GM23338 (cell line): Measurements from ENCODE around the gene JMJD1C. TPM values are rescaled to one million over a fixed set of nuclear protein-coding genes. Genes with fewer than 3 reads are reported as not detected.

ENCODE experiments used
- ATAC-seq: fragments of 200-7000 bp; cut with Tn5 transposase; 3 replicates; pipeline ENCODE4 v1.9.1; 2020
- DNase-seq: peaks from one replicate; pipeline ENCODE4 v3.0.0-alpha.2; 2015; ENCODE audit warnings: low spot score
- H2AFZ ChIP-seq: fragments of 200-600 bp; sonication (generic); 2 replicates; pipeline ENCODE4 v1.8.0; 2016; ENCODE audit warnings: antibody characterized with exemption, mild to moderate bottlenecking, moderate library complexity
- H3F3A ChIP-seq: fragments of 200-600 bp; sonication (generic); replicated peaks from 2 replicates; pipeline ENCODE4 v1.8.0; 2017; ENCODE audit warnings: antibody characterized with exemption, mixed run types, low read depth
- H3K27ac ChIP-seq: fragments of 200-600 bp; sonication (generic); 2 replicates; pipeline ENCODE4 v1.6.1; 2016; ENCODE audit warnings: low read depth
- H3K27me3 ChIP-seq: fragments of 200-600 bp; sonication (generic); 2 replicates; pipeline ENCODE4 v1.8.0; 2016; ENCODE audit warnings: mild to moderate bottlenecking, mixed run types, moderate library complexity; ENCODE audit not compliant: insufficient read depth
- H3K36me3 ChIP-seq: fragments of 200-600 bp; sonication (generic); 2 replicates; pipeline ENCODE4 v1.8.0; 2016; ENCODE audit warnings: mild to moderate bottlenecking; ENCODE audit not compliant: insufficient read depth
- H3K4me1 ChIP-seq: fragments of 200-600 bp; sonication (generic); 2 replicates; pipeline ENCODE4 v1.8.0; 2016; ENCODE audit warnings: mild to moderate bottlenecking, moderate library complexity; ENCODE audit not compliant: insufficient read depth
- H3K4me2 ChIP-seq: fragments of 200-600 bp; sonication (generic); 2 replicates; pipeline ENCODE4 v1.7.1; 2017; ENCODE audit warnings: mixed run types
- H3K4me3 ChIP-seq: fragments of 200-600 bp; sonication (generic); 2 replicates; pipeline ENCODE4 v1.6.1; 2016; ENCODE audit warnings: mixed run types
- H3K79me2 ChIP-seq: fragments of 200-600 bp; sonication (generic); replicated peaks from 2 replicates; pipeline ENCODE4 v1.8.0; 2017; ENCODE audit warnings: mild to moderate bottlenecking; ENCODE audit not compliant: insufficient read depth
- H3K9me2 ChIP-seq: fragments of 200-600 bp; sonication (generic); 2 replicates; pipeline ENCODE4 v1.8.0; 2017; ENCODE audit not compliant: insufficient read depth
- H4K20me1 ChIP-seq: fragments of 200-600 bp; sonication (generic); replicated peaks from 2 replicates; pipeline ENCODE4 v1.8.0; 2017; ENCODE audit warnings: mild to moderate bottlenecking; ENCODE audit not compliant: insufficient read depth
- H3K27ac Mint-ChIP-seq: 2 replicates; pipeline ENCODE4 v1.8.0; 2020; ENCODE audit warnings: inconsistent platforms, mild to moderate bottlenecking, moderate library complexity, mixed read lengths
- H3K27me3 Mint-ChIP-seq: 3 replicates; pipeline ENCODE4 v1.8.0; 2022; ENCODE audit warnings: low read depth, mild to moderate bottlenecking, moderate library complexity, mixed read lengths, inconsistent platforms; ENCODE audit not compliant: insufficient read depth, poor library complexity
- H3K36me3 Mint-ChIP-seq: 3 replicates; pipeline ENCODE4 v1.8.0; 2021; ENCODE audit warnings: low read depth, mild to moderate bottlenecking, inconsistent platforms, moderate library complexity, mixed read lengths
- H3K4me1 Mint-ChIP-seq: 3 replicates; pipeline ENCODE4 v1.8.0; 2020; ENCODE audit warnings: mild to moderate bottlenecking, inconsistent platforms, mixed read lengths
- H3K4me3 Mint-ChIP-seq: 3 replicates; pipeline ENCODE4 v1.8.0; 2021; ENCODE audit warnings: moderate library complexity, mild to moderate bottlenecking, inconsistent platforms, mixed read lengths
- H3K9me3 Mint-ChIP-seq: 3 replicates; pipeline ENCODE4 v1.8.0; 2020; ENCODE audit warnings: moderate library complexity, mild to moderate bottlenecking, inconsistent platforms, mixed read lengths
- CREB1 ChIP-seq: fragments of 250-450 bp; sonication (Bioruptor Pico); IDR thresholded peaks from 2 replicates; pipeline ENCODE4 v1.5.0; 2020; ENCODE audit warnings: low read depth, mild to moderate bottlenecking, moderate library complexity
- EZH2 ChIP-seq: fragments of 200-600 bp; sonication (generic); IDR thresholded peaks from one replicate; pipeline ENCODE4 v1.8.0; 2017; ENCODE audit warnings: antibody characterized with exemption, mild to moderate bottlenecking, low read depth; ENCODE audit not compliant: unreplicated experiment
- EZH2phosphoT487 ChIP-seq: fragments of 200-600 bp; sonication (generic); IDR thresholded peaks from one replicate; pipeline ENCODE4 v1.8.1; 2018; ENCODE audit warnings: antibody characterized with exemption; ENCODE audit not compliant: unreplicated experiment
- NANOG ChIP-seq: IDR thresholded peaks from 2 replicates; pipeline ENCODE4 v1.6.1; 2016; ENCODE audit warnings: antibody characterized with exemption, borderline replicate concordance
- STAT1 ChIP-seq: IDR thresholded peaks from one replicate; pipeline ENCODE4 v1.6.1; 2016; ENCODE audit warnings: antibody characterized with exemption; ENCODE audit not compliant: unreplicated experiment
- ZNF114 ChIP-seq: fragments of 250-450 bp; sonication (Bioruptor Pico); IDR thresholded peaks from 2 replicates; pipeline ENCODE4 v1.5.0; 2020; ENCODE audit warnings: mild to moderate bottlenecking, moderate library complexity
- polyA plus RNA-seq: library from polyadenylated mRNA; unstranded; fragments of >200 nt; fragmentation: Nextera tagmentation; extraction: Ambion mirVana; gene quantifications from 2 replicates; pipeline ENCODE4 v1.2.1, GENCODE V29; 2016
- total RNA-seq: library from RNA; depleted of rRNA; stranded (reverse); fragments of >200 nt; shearing (Covaris generic); gene quantifications from 2 replicates; pipeline ENCODE4 v1.2.3, GENCODE V29; 2014
- TF ChIP-seq, protein P1 (sequence below): fragments of 250-450 bp; sonication (Bioruptor Pico); IDR thresholded peaks from 2 replicates; pipeline ENCODE4 v1.5.0; 2020; ENCODE audit warnings: mild to moderate bottlenecking, moderate library complexity
- TF ChIP-seq, protein P2 (sequence below): IDR thresholded peaks from 2 replicates; pipeline ENCODE4 v1.6.1; 2016; ENCODE audit warnings: antibody characterized with exemption
- TF ChIP-seq, protein P3 (sequence below), 2 experiments: fragments of 200-600 bp in 1 of 2; sonication (generic) in 1 of 2; conservative IDR thresholded peaks; 2 replicates each; pipeline versions ENCODE4 v1.5.1 to v1.6.1; 2016 to 2017; ENCODE audit warnings: antibody characterized with exemption in 2 of 2, low read depth in 2 of 2, mild to moderate bottlenecking in 2 of 2, moderate library complexity in 1 of 2

The JMJD1C gene
- total and polyA plus RNA-seq, 2 experiments from 2014 or later, result 333 to 435 TPM

DNA sequence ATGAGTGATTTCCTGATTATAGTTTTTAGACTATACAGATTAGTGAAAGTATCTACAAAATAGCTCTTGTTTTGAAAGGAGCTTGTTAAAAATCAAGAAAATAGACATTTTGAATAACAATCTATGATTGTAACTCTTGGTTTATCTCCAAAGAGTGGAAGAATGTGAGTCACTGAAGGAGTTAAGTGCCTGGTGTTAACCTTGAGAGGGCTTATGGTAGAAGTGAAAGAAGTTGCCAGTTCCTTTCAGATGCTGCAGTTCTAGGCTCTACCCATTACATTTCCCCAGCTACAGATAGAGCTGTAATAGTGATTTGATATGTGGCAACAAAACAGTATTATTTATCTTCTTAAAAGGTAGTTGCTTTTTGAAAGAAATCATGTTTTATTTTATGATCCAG lies 320.0 kb downstream of the JMJD1C start (continued):
- TF ChIP-seq, protein P1, sequence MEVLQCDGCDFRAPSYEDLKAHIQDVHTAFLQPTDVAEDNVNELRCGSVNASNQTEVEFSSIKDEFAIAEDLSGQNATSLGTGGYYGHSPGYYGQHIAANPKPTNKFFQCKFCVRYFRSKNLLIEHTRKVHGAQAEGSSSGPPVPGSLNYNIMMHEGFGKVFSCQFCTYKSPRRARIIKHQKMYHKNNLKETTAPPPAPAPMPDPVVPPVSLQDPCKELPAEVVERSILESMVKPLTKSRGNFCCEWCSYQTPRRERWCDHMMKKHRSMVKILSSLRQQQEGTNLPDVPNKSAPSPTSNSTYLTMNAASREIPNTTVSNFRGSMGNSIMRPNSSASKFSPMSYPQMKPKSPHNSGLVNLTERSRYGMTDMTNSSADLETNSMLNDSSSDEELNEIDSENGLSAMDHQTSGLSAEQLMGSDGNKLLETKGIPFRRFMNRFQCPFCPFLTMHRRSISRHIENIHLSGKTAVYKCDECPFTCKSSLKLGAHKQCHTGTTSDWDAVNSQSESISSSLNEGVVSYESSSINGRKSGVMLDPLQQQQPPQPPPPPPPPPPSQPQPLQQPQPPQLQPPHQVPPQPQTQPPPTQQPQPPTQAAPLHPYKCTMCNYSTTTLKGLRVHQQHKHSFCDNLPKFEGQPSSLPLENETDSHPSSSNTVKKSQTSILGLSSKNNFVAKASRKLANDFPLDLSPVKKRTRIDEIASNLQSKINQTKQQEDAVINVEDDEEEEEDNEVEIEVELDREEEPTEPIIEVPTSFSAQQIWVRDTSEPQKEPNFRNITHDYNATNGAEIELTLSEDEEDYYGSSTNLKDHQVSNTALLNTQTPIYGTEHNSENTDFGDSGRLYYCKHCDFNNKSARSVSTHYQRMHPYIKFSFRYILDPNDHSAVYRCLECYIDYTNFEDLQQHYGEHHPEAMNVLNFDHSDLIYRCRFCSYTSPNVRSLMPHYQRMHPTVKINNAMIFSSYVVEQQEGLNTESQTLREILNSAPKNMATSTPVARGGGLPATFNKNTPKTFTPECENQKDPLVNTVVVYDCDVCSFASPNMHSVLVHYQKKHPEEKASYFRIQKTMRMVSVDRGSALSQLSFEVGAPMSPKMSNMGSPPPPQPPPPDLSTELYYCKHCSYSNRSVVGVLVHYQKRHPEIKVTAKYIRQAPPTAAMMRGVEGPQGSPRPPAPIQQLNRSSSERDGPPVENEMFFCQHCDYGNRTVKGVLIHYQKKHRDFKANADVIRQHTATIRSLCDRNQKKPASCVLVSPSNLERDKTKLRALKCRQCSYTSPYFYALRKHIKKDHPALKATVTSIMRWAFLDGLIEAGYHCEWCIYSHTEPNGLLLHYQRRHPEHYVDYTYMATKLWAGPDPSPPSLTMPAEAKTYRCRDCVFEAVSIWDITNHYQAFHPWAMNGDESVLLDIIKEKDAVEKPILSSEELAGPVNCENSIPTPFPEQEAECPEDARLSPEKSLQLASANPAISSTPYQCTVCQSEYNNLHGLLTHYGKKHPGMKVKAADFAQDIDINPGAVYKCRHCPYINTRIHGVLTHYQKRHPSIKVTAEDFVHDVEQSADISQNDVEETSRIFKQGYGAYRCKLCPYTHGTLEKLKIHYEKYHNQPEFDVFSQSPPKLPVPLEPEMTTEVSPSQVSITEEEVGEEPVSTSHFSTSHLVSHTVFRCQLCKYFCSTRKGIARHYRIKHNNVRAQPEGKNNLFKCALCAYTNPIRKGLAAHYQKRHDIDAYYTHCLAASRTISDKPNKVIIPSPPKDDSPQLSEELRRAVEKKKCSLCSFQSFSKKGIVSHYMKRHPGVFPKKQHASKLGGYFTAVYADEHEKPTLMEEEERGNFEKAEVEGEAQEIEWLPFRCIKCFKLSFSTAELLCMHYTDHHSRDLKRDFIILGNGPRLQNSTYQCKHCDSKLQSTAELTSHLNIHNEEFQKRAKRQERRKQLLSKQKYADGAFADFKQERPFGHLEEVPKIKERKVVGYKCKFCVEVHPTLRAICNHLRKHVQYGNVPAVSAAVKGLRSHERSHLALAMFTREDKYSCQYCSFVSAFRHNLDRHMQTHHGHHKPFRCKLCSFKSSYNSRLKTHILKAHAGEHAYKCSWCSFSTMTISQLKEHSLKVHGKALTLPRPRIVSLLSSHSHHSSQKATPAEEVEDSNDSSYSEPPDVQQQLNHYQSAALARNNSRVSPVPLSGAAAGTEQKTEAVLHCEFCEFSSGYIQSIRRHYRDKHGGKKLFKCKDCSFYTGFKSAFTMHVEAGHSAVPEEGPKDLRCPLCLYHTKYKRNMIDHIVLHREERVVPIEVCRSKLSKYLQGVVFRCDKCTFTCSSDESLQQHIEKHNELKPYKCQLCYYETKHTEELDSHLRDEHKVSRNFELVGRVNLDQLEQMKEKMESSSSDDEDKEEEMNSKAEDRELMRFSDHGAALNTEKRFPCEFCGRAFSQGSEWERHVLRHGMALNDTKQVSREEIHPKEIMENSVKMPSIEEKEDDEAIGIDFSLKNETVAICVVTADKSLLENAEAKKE (CRISPR knock-in tag), result no peak
- TF ChIP-seq CREB1 (CRISPR knock-in tag) (no peak), ZNF114 (CRISPR knock-in tag) (no peak), EZH2phosphoT487 (no peak), STAT1 (no peak)

DNA sequence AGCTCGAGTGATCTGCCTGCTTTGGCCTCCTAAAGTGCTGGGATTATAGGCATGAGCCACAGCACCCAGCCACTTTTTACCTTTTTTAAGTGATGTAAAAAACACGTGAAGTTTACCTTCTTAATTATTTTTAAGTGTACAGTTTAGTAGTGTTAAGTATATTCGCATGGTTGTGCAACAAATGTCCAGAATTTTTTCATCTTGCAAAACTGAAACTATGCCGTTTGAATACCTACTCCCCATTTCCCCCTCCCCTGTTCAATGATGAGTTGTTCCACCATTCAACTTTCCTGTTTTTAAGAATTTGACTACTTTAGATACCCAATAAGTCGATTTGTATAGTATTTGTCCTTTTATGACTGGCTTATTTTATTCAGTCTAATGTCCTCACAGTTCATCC lies 321.8 kb downstream of the JMJD1C start:
- Histone ChIP-seq H2AFZ (no peak overlapping the region), H3K36me3 (no peaks in the 10 kb centered on the region), H3K27me3 (no peaks in the 10 kb centered on the region), H3K4me1 (no peaks in the 10 kb centered on the region), H3K4me2 (no peak overlapping the region), H3K4me3 (no peak overlapping the region), H3K27ac (no peak overlapping the region), H3F3A (no peaks in the 10 kb centered on the region), H4K20me1 (peaks cover 20% of the 10 kb centered on the region), H3K9me2 (no peaks in the 10 kb centered on the region), H3K79me2 (peaks cover 96% of the 10 kb centered on the region)
- H3K27ac Mint-ChIP-seq, result peak overlapping the region; percentile 47; the same call in 1 of the 2 replicates
- ATAC-seq, result no peak
- H3K4me1 Mint-ChIP-seq, result peaks cover 11% of the 10 kb centered on the region
- no peaks in the 10 kb centered on the region for H3K9me3 Mint-ChIP-seq
- H3K27me3 Mint-ChIP-seq, result peaks cover 4% of the 10 kb centered on the region
- DNase-seq, result no peak
- H3K36me3 Mint-ChIP-seq, result peaks cover 17% of the 10 kb centered on the region
- H3K4me3 Mint-ChIP-seq, result no peak overlapping the region
- TF ChIP-seq, protein P2, sequence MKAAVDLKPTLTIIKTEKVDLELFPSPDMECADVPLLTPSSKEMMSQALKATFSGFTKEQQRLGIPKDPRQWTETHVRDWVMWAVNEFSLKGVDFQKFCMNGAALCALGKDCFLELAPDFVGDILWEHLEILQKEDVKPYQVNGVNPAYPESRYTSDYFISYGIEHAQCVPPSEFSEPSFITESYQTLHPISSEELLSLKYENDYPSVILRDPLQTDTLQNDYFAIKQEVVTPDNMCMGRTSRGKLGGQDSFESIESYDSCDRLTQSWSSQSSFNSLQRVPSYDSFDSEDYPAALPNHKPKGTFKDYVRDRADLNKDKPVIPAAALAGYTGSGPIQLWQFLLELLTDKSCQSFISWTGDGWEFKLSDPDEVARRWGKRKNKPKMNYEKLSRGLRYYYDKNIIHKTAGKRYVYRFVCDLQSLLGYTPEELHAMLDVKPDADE, result no peak
- TF ChIP-seq STAT1 (no peak), EZH2 (no peak), ZNF114 (CRISPR knock-in tag) (no peak), CREB1 (CRISPR knock-in tag) (no peak), NANOG (no peak)
- TF ChIP-seq, protein P3, sequence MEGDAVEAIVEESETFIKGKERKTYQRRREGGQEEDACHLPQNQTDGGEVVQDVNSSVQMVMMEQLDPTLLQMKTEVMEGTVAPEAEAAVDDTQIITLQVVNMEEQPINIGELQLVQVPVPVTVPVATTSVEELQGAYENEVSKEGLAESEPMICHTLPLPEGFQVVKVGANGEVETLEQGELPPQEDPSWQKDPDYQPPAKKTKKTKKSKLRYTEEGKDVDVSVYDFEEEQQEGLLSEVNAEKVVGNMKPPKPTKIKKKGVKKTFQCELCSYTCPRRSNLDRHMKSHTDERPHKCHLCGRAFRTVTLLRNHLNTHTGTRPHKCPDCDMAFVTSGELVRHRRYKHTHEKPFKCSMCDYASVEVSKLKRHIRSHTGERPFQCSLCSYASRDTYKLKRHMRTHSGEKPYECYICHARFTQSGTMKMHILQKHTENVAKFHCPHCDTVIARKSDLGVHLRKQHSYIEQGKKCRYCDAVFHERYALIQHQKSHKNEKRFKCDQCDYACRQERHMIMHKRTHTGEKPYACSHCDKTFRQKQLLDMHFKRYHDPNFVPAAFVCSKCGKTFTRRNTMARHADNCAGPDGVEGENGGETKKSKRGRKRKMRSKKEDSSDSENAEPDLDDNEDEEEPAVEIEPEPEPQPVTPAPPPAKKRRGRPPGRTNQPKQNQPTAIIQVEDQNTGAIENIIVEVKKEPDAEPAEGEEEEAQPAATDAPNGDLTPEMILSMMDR (conservative IDR thresholded peaks at IDR 0.05; ENCODE audit: low read depth in 2 of 2), result no peak
